Stimulated activated CD8-positive, alpha-beta memory T cell treated with anti-CD3 and anti-CD28 coated beads, Interleukin-12 subunit alpha, Interleukin-12 subunit beta, amount 100 ng/mL, for 1 hour (primary cell): ENCODE results near the gene AXDND1.
"Not testable (repeated sequence)": the region's sequence is repeated elsewhere in the genome, so short reads cannot be mapped to it uniquely, and the experiment has no call there.

Experiments
- DNase-seq: peaks from one replicate; pipeline ENCODE4 v3.0.0-alpha.2; 2020; ENCODE audit warnings: low read depth

The AXDND1 gene

DNA sequence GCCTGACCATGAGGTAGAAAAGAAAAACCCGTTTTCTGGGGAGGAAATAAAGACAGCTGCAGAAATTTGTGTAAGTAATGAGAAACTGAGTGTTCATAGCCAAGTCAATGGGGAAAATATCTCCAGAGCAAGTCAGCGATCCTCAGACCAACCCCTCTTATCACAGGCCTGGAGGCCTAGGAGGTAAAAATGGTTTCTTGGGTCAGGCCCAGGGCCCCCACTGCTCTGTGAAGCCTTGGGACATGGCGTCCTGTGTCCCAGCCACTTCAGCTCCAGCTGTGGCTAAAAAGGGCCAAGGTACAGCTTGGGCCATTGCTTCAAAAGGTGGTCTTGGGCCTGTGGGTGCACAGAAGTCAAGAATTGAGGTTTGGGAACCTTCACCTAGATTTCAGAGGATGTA lies 108.9 kb downstream of the AXDND1 start:
- no peak for DNase-seq

DNA sequence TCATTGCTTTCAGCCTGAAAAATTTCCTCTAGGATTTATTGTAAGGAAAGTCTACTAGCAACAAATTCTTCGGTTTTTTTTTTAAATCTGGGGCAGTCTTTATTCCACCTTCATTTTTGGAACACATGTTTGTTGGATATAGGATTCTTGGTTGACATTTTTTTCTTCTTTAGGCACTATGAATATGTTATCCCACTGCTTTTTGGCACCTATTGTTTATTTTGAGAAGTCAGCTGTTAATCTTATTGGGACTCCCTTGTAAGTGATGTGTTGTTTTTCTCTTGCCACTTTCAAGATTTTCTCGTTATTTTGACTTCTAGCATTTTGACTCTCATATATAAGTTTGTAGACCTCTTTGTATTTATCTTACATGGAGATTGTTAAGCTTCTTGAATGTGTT lies 110.7 kb downstream of the AXDND1 start:
- no peak for DNase-seq

DNA sequence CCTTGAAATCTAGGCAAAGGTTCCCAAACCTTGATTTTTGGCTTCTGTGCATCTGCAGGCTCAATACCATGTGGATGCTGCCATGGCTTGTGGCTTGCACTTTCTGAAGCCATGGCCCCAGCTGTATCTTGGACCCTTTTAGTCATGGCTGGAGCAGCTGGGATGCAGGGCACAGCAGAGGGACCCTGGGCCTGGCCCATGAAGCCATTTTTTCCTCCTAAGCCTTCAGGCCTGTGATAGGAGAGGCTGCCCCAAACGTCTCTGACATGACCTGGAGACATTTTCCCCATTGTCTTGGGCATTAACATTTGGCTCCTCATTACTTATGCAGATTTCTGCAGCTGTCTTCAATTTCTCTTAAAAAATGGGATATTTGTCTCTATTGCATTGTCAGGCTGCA lies 112.6 kb downstream of the AXDND1 start:
- no peak for DNase-seq

- DNase-seq: no peak
Observed at GRCh38 chr1:179490611-179491010, 124.8 kb downstream of the AXDND1 start.

- no peak for DNase-seq
Observed at GRCh38 chr1:179493323-179493722, 127.6 kb downstream of the AXDND1 start.

GRCh38 chr1:179506199-179506598 lies 140.4 kb downstream of the AXDND1 start:
- DNase-seq: no peak

DNA sequence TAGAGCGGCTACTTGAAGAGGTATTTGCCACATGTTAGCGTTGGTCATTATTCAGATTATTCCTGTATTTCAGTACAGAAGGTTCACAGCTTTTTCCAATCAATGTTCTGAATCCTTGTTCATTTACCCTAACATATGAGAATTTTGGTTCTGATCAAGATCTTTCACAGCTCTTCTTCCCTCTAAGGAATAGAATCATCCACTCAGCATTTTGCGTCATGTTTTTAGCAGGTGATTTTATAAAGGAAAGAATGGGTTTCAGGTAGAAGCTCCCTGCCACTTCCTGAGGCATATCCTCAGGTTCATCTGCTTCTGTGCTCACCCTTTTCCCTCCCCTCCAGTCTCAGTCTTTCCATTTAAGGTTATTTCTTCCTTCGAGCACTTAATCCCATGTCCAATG lies 143.6 kb downstream of the AXDND1 start:
- no peak for DNase-seq

DNA sequence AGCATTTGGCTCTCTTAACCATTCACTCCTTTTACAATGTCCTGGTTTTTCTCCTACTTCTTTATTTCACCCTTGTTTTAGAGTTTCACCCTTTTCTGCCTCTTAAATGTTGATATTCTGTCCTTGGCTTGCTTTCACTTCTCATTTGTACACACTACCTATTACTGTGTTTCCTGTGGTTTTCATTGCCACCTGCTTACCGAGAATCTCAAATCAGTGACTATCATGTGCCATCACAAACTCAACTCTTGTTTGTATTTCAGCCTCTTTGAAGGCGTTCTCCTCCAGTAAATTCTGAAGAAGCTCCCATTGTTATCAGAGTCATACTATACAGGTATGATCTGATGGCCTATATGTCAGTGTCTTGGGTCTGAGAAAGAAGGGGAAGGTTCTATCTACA lies 144.3 kb downstream of the AXDND1 start:
- no peak for DNase-seq

- no peak for DNase-seq
Observed at GRCh38 chr1:179516976-179517705, 151.4 kb downstream of the AXDND1 start.

DNA sequence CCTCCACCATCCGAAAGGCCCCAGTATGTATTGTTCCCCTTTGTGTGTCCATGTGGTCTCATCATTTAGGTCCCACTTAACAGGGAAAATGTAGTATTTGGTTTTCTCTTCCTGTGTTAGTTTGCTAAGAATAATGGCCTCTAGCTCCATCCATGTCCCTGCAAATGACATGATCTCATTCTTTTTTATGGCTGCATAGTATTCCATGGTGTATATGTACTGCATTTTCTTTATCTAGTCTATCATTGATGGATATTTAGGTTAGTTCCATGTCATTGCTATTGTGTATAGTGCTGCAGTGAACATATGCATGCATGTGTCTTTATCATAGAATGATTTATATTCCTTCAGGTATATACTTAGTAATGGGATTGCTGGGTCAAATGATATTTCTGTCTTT lies 152.8 kb downstream of the AXDND1 start:
- not testable (repeated sequence) for DNase-seq

- no peak for DNase-seq
Observed at GRCh38 chr1:179529482-179530195, 163.9 kb downstream of the AXDND1 start.

DNA sequence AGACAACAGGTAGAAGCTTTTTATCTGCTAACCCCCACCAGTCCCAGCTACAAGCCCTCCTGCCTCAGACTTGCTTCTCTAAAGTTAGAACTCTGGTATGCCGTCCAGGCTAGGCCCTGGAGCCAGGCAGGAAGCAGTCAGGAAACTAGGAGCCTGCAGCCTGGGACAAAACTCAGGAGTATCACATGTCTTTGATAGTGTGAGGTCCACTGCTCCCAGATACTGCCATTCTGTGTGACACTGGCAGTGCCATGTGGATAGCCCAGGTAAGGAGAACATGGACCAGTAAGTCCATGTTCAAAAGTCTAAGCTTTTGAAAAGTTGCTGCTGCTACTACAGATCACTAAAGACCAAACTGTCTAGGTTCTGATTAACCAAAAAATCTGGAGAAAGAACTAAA lies 164.6 kb downstream of the AXDND1 start:
- no peak for DNase-seq

DNA sequence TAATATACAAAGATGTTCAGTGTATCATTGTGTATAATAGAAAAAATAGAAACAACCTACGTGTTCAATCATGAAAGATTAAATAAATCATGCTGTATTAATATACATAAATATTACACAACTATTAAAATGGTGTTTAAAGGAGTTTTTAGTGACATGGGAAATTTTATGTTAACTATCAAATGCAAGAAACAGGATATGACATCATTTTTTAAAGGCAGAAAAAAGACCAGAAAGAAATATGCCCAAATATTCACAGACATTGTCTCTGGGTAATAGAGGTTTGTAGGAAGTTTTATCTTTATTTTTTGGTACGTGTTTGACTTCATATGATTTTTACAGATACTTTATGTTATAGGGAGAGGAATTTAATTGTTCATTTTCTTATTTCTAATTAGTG lies 176.0 kb downstream of the AXDND1 start:
- DNase-seq: no peak

- DNase-seq: no peak
Observed at GRCh38 chr1:179545321-179545720, 179.6 kb downstream of the AXDND1 start.

DNA sequence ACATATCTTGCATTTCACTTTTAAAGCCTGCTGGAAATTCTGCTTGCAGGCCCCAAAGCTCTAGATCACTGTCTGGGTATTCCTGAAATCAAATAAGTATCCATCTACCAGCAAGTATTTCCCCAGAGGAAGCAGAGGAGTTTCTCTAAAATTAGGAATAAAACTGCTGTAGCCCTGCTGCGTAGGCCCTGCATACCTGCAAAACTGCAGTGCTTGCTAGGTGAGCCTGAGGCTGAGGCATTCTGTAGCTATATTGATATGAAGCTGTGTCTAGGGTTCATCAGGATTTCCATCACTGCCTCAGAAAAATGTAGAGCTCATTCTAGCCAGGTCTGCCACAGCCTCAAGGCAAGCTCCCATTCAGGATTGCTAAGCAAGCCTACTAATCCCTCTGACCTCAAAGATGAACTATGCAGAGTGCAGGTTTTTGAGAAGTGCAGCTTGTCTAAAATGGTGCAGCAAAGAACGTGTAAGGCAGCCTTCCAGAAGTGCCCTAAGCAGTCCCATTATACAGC lies 181.3 kb downstream of the AXDND1 start:
- no peak for DNase-seq

DNA sequence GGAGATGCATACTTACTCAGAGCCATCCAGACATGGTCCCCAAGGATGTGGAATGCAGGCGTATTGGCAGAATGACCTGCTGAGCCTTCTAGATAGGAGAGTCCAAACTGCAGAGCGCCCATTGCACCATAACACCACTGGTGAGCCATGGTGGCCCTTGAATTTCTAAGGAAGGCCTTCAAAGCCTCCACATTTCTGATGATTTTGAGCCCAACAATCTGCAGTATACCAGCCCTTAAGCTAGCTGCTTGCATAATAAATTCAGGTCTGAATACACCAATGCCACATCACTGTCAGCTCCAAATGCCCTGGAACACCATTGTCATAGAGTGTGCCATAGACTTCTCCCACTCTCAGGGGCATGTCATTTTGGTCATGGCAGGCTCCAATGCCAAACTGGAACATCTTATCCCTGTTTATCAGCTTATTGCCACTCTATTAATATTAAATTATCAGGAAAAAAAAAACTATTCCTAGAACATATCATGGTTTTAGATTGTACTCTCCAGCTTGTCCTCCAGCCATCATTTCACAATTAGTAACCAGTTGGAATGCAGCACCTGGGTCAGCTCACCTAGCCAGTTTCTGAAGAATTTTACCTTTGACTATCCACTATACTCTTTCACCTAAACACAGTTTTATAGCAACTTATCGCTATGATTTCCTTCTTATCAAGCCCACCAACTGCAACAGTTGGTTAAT lies 183.0 kb downstream of the AXDND1 start:
- no peak for DNase-seq

GRCh38 chr1:179549368-179549700 lies 183.6 kb downstream of the AXDND1 start:
- DNase-seq: no peak

DNA sequence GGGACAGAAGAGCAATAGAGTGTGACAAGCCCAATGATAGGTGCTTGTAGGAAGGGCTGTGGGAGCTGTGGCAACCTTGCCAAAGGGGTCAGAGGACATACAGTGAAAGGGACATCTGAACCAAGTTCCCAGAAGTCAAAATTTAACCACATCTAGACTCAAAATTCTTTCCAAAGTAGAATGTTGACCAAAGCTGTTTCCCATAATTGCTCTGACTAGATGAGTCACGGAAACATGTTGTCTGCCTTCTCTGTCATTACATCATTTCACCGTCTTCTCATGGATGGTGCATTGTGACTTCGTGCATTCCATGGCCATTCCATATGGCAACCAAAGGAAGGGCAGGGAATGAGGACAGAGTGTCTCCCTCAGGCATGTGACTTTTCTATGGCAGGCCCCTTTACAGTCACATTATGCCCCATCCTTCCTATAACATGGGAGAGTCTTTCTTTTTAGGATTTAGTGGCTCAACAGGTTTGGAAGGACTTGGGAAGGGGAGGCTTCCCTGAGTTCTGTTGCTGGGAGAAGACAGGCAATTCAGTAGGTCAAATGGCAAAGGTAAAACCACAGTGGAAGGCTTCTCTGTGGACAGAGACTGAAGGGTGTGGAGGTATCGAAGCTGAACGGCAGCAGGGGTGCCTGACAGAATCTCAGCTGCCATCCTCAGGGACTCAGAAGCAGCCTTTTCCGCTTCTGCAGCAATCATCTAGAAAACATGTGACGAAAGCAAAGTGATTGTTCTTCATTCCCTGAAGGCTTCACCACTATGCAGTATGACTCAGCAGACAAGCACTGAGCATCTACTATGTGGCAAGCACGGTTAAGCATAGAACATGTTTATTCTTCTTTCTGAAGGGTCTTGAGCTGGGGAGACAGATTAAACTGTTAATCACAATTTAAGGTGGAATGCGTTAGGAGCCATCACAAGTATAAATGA lies 185.2 kb downstream of the AXDND1 start:
- no peak for DNase-seq

DNA sequence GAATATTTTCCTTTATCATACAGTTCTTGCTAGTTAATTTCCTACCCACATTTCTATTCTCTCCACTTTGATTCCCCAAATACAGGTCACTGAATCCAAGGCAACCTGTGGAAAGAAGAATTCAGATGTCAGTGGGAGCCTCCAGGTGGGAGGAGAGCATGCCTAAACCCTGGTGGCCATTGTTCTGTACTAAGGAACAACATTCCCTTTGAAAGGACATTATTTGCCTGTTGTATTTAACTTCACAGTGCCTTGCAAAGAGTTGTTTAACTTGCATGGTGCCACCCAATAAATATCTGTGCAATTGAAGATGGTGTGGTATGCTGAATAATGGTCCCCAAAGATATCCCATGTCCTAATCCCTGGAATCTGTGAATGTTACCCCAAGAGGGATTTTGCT lies 188.7 kb downstream of the AXDND1 start:
- no peak for DNase-seq

GRCh38 chr1:179558078-179558477 lies 192.3 kb downstream of the AXDND1 start:
- DNase-seq: no peak

DNA sequence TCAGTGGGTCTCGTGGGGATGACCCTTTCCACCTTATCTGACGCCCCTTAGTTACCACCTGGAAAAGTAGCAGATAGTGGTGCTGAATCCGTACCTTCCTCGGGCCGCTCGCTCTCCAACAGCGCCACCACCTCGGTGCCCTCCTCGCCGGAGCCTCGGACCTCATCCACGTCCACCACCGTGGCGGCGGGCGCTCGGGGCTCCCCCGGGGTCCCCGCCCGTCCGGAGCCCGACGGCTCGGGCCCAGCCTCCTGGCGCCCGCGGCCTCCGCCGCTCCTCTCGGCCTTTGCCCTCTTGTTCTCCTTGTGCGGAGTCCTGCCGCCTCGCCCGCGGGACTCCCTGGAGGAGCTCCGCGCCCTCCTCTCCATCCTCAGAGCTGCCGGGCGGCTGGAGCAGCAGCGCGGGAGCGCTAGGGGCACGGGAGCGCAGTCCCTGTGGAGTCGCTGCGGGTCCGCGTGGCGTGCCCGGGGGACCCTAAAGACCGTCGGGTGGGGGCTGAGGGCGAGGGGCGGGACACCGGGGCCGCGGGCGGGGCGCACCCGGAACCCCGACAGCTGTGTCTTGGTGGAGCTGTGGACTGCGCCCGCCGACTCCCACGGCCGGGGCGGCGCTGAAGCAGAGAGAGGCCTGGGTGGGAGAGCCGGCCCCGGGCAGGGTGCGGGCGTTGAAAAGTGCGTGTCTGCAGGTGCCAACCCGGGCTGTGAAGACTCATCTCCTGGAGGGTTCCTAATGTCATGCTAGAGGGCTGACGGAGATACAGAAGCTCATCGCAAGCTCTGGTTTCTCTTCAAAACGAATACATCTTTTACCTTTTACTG lies 209.9 kb downstream of the AXDND1 start, which contains the start of gene NPHS2:
NPHS2 (minus strand) TSS at position 452 of the 818 bp plus-strand sequence; CDS start at position 368, 84 bp downstream.
- DNase-seq: no peak
